HCT116 (cell line): Measurements from ENCODE around the gene LLGL2. TPM values are rescaled to one million over a fixed set of nuclear protein-coding genes. Genes with fewer than 3 reads are reported as not detected.

ENCODE experiments used
- ATAC-seq: fragments of 200-7000 bp; cut with Tn5 transposase; 2 replicates; pipeline ENCODE4 v1.9.1; 2020; ENCODE audit warnings: mild to moderate bottlenecking, moderate library complexity
- BruUV-seq: library from RNA; stranded (reverse); fragments of 400-500 nt; replicated peaks from 2 replicates; lab custom pipeline; 2021; lab: Mats Ljungman, UMichigan
- CTCF ChIA-PET: fragments of 300-600 bp; sonication (Branson Sonifier 250); formaldehyde crosslinking; loops from one replicate; lab custom pipeline; 2021; ENCODE audit warnings: antibody characterized with exemption; lab: Charles Lee
- POLR2A ChIA-PET: fragments of 300-600, 350-600 bp; sonication (Branson Sonifier 250); formaldehyde crosslinking; loops from one replicate; lab custom pipeline; 2021; ENCODE audit warnings: antibody characterized with exemption; lab: Charles Lee
- RAD21 ChIA-PET, 2 experiments: fragments of 300-600 bp; sonication (Branson Sonifier 250); formaldehyde crosslinking; loops; one replicate each; lab custom pipeline; 2023; ENCODE audit warnings: low total read pairs in 2 of 2; ENCODE audit not compliant: uncharacterized antibody in 2 of 2, unreplicated experiment in 2 of 2, low non-redundant PET in 1 of 2; lab: Charles Lee
- DNase-seq: peaks from one replicate; pipeline ENCODE4 v3.0.0-alpha.2; 2010; ENCODE audit warnings: low read depth, low spot score
- H2AFZ ChIP-seq: fragments of 200-600 bp; shearing (Covaris generic), sonication (generic); 2 replicates; pipeline ENCODE4 v1.6.1; 2017; ENCODE audit warnings: low read depth, mixed run types, mixed read lengths, antibody characterized with exemption, low read length; ENCODE audit not compliant: poor library complexity, severe bottlenecking
- H3K27ac ChIP-seq: 2 replicates; pipeline ENCODE4 v1.5.1; 2012; ENCODE audit warnings: low read depth, low read length
- H3K27me3 ChIP-seq: fragments of 200-600 bp; sonication (generic); 2 replicates; pipeline ENCODE4 v1.6.1; 2016; ENCODE audit warnings: mixed run types, low read length, mixed read lengths; ENCODE audit not compliant: insufficient read depth
- H3K36me3 ChIP-seq, 2 experiments: fragments of 200-500 bp in 1 of 2; fragments of 200-600 bp in 1 of 2; sonication (Bioruptor generic) in 1 of 2; sonication (generic) in 1 of 2; 2 replicates each; pipeline versions ENCODE4 v1.5.1 to v1.6.1; 2014 to 2016; ENCODE audit warnings: low read length in 2 of 2, inconsistent platforms in 1 of 2, mixed read lengths in 1 of 2, mixed run types in 1 of 2; ENCODE audit not compliant: insufficient read depth in 2 of 2, control insufficient read depth in 1 of 2
- H3K4me1 ChIP-seq, 2 experiments: fragments of 200-600 bp in 1 of 2; sonication (generic) in 1 of 2; 2 replicates each; pipeline versions ENCODE4 v1.5.1 to v1.6.1; 2012 to 2017; ENCODE audit warnings: low read length in 2 of 2, inconsistent platforms in 1 of 2, mild to moderate bottlenecking in 1 of 2, mixed read lengths in 1 of 2, mixed run types in 1 of 2, moderate library complexity in 1 of 2; ENCODE audit not compliant: insufficient read depth in 2 of 2, control insufficient read depth in 1 of 2
- H3K4me2 ChIP-seq: fragments of 200-600 bp; sonication (generic); 2 replicates; pipeline ENCODE4 v1.6.1; 2017; ENCODE audit warnings: mixed run types, low read length, mixed read lengths
- H3K4me3 ChIP-seq, 2 experiments: fragments of 200-600 bp in 1 of 2; sonication (generic) in 1 of 2; replicated peaks in 1 of 2; 2 replicates each; pipeline ENCODE4 v1.5.1; 2011 to 2016; ENCODE audit warnings: low read length in 2 of 2, control low read depth in 1 of 2, low read depth in 1 of 2, mild to moderate bottlenecking in 1 of 2, mixed read lengths in 1 of 2, mixed run types in 1 of 2
- H3K79me2 ChIP-seq: fragments of 200-600 bp; sonication (generic); 2 replicates; pipeline ENCODE4 v1.6.1; 2017; ENCODE audit warnings: mild to moderate bottlenecking, mixed run types, low read length, moderate library complexity, mixed read lengths; ENCODE audit not compliant: insufficient read depth
- H3K9ac ChIP-seq: fragments of 200-600 bp; sonication (generic); 2 replicates; pipeline ENCODE4 v1.6.1; 2016; ENCODE audit warnings: low read length, mixed read lengths
- H3K9me2 ChIP-seq: fragments of 200-600 bp; sonication (generic), shearing (Covaris generic); 2 replicates; pipeline ENCODE4 v1.6.1; 2017; ENCODE audit warnings: mixed run types, mild to moderate bottlenecking, moderate library complexity; ENCODE audit not compliant: insufficient read depth
- H3K9me3 ChIP-seq, 2 experiments: fragments of 200-500 bp in 1 of 2; fragments of 200-600 bp in 1 of 2; sonication (Bioruptor generic) in 1 of 2; sonication (generic) in 1 of 2; 2 replicates each; pipeline ENCODE4 v1.6.1; 2014 to 2017; ENCODE audit warnings: low read length in 2 of 2, mixed read lengths in 2 of 2, inconsistent platforms in 1 of 2, low read depth in 1 of 2, mild to moderate bottlenecking in 1 of 2, mixed run types in 1 of 2, moderate library complexity in 1 of 2; ENCODE audit not compliant: control insufficient read depth in 1 of 2, insufficient read depth in 1 of 2
- H4K20me1 ChIP-seq: fragments of 200-600 bp; sonication (generic), shearing (Covaris generic); 2 replicates; pipeline ENCODE4 v1.6.1; 2017; ENCODE audit warnings: mixed run types, mild to moderate bottlenecking, moderate library complexity; ENCODE audit not compliant: insufficient read depth
- CBX3 ChIP-seq: IDR thresholded peaks from 2 replicates; pipeline ENCODE4 v1.6.1; 2012; ENCODE audit warnings: low read depth
- CEBPB ChIP-seq: IDR thresholded peaks from 2 replicates; pipeline ENCODE4 v1.6.1; 2012; ENCODE audit warnings: low read depth
- EGR1 ChIP-seq: IDR thresholded peaks from 2 replicates; pipeline ENCODE4 v1.6.1; 2012; ENCODE audit warnings: low read depth
- ELF1 ChIP-seq: IDR thresholded peaks from 2 replicates; pipeline ENCODE4 v1.6.1; 2012; ENCODE audit warnings: low read depth, borderline replicate concordance
- EZH2 ChIP-seq: fragments of 200-600 bp; sonication (generic); IDR thresholded peaks from 2 replicates; pipeline ENCODE4 v1.6.1; 2017; ENCODE audit warnings: antibody characterized with exemption, mixed run types
- EZH2phosphoT487 ChIP-seq: fragments of 200-600 bp; IDR thresholded peaks from 2 replicates; pipeline ENCODE4 v1.6.1; 2018; ENCODE audit warnings: antibody characterized with exemption, borderline replicate concordance
- FOSL1 ChIP-seq: IDR thresholded peaks from 2 replicates; pipeline ENCODE4 v1.6.1; 2012; ENCODE audit warnings: low read depth
- POLR2A ChIP-seq: IDR thresholded peaks from 2 replicates; pipeline ENCODE4 v1.7.0; 2011; ENCODE audit warnings: borderline replicate concordance; ENCODE audit not compliant: insufficient read depth, insufficient read length; ENCODE audit errors: extremely low read depth
- SIN3A ChIP-seq: IDR thresholded peaks from 2 replicates; pipeline ENCODE4 v1.6.1; 2012; ENCODE audit warnings: low read depth
- SP1 ChIP-seq: IDR thresholded peaks from 2 replicates; pipeline ENCODE4 v1.6.1; 2012; ENCODE audit warnings: low read depth
- SRF ChIP-seq: IDR thresholded peaks from 2 replicates; pipeline ENCODE4 v1.6.1; 2012; ENCODE audit warnings: low read depth
- YY1 ChIP-seq: IDR thresholded peaks from 2 replicates; pipeline ENCODE4 v1.6.1; 2011; ENCODE audit warnings: low read length, low read depth, moderate library complexity, mild to moderate bottlenecking; ENCODE audit not compliant: insufficient replicate concordance; ENCODE audit errors: extremely low read depth
- ZFX ChIP-seq: fragments of 450-650 bp; IDR thresholded peaks from 2 replicates; pipeline ENCODE4 v1.6.1; 2017
- ZNF274 ChIP-seq: fragments of 200-500 bp; sonication (Bioruptor generic); IDR thresholded peaks from 2 replicates; pipeline ENCODE4 v1.6.1; 2014; ENCODE audit warnings: mild to moderate bottlenecking, low read depth, low read length, inconsistent platforms
- intact Hi-C: fragments of 100-400 bp; cut with micrococcal nuclease; formaldehyde crosslinking; loops from 2 replicates; pipeline ENCODE4 v1.10.0; 2022
- total RNA-seq: library from RNA; stranded (reverse); gene quantifications from one replicate; pipeline ENCODE4 v1.2.1, GENCODE V29; 2021; ENCODE audit not compliant: unreplicated experiment
- TF ChIP-seq, protein P1 (sequence below): IDR thresholded peaks from 2 replicates; pipeline ENCODE4 v1.6.1; 2012
- TF ChIP-seq, protein P2 (sequence below): IDR thresholded peaks from 2 replicates; pipeline ENCODE4 v1.6.1; 2012
- TF ChIP-seq, protein P3 (sequence below): IDR thresholded peaks from 2 replicates; pipeline ENCODE4 v1.6.1; 2012; ENCODE audit warnings: low read depth
- TF ChIP-seq, protein P4 (sequence below), 3 experiments: fragments of 200-600 bp in 1 of 3; sonication (generic) in 1 of 3; IDR thresholded peaks in 2 of 3; conservative IDR thresholded peaks in 1 of 3; 2 replicates each; pipeline ENCODE4 v1.5.1; 2012 to 2017; ENCODE audit warnings: low read depth in 2 of 3, low read length in 2 of 3, antibody characterized with exemption in 1 of 3, borderline replicate concordance in 1 of 3, control low read depth in 1 of 3, mild to moderate bottlenecking in 1 of 3, mixed read lengths in 1 of 3, mixed run types in 1 of 3, moderate library complexity in 1 of 3; ENCODE audit not compliant: insufficient read depth in 1 of 3
- TF ChIP-seq, protein P5 (sequence below): IDR thresholded peaks from 2 replicates; pipeline ENCODE4 v1.6.1; 2011; ENCODE audit warnings: mild to moderate bottlenecking, low read length, moderate library complexity; ENCODE audit not compliant: insufficient replicate concordance; ENCODE audit errors: extremely low read depth

LLGL2 gene
- total RNA-seq, 1 experiment from 2014 or later, result 209 TPM

DNA sequence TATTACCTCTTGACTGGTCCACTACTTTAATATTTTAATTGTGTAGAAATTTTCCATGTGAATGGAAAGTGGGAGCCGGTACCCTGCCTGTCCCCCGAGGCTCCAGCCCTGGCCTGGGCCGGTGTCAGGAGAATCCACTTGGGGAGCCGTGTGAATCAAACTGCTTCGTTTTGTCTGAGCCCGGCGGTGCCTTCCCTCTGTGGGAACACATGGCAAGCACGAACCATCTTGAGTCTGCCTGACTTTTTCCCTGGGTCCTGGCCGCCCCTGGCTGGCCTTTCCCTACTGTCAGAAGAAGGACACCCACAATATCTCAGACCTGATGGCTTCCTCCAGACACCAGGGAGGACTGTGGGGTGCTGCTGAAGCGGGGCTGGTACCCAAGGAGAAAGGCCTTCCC lies 49.7 kb downstream of the LLGL2 start:
- Histone ChIP-seq H4K20me1 (no peaks in the 10 kb centered on the region), H3K9me2 (no peaks in the 10 kb centered on the region), H3K27ac (no peak overlapping the region), H3K4me1 (peaks cover 9% of the 10 kb centered on the region in 2 experiments; a peak in 2 of 4 replicates), H3K79me2 (no peaks in the 10 kb centered on the region), H3K4me3 (no peak overlapping the region), H3K4me2 (no peak overlapping the region), H3K9me3 (no peaks in the 10 kb centered on the region), H3K27me3 (no peaks in the 10 kb centered on the region), H3K36me3 (peaks cover 0 to 8% of the 10 kb centered on the region in 2 experiments; a peak in 1 of 4 replicates), H2AFZ (no peak overlapping the region), H3K9ac (no peak overlapping the region)
- TF ChIP-seq SRF (no peak), EZH2phosphoT487 (no peak), CBX3 (no peak), ZFX (no peak), ELF1 (no peak), EZH2 (no peak), SIN3A (no peak), CEBPB (no peak), FOSL1 (no peak), SP1 (no peak), YY1 (no peak), POLR2A (no peak), EGR1 (no peak), ZNF274 (no peak)
- TF ChIP-seq, protein P1, sequence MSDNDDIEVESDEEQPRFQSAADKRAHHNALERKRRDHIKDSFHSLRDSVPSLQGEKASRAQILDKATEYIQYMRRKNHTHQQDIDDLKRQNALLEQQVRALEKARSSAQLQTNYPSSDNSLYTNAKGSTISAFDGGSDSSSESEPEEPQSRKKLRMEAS, result no peak
- TF ChIP-seq, protein P2, sequence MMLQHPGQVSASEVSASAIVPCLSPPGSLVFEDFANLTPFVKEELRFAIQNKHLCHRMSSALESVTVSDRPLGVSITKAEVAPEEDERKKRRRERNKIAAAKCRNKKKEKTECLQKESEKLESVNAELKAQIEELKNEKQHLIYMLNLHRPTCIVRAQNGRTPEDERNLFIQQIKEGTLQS, result no peak
- TF ChIP-seq, protein P3, sequence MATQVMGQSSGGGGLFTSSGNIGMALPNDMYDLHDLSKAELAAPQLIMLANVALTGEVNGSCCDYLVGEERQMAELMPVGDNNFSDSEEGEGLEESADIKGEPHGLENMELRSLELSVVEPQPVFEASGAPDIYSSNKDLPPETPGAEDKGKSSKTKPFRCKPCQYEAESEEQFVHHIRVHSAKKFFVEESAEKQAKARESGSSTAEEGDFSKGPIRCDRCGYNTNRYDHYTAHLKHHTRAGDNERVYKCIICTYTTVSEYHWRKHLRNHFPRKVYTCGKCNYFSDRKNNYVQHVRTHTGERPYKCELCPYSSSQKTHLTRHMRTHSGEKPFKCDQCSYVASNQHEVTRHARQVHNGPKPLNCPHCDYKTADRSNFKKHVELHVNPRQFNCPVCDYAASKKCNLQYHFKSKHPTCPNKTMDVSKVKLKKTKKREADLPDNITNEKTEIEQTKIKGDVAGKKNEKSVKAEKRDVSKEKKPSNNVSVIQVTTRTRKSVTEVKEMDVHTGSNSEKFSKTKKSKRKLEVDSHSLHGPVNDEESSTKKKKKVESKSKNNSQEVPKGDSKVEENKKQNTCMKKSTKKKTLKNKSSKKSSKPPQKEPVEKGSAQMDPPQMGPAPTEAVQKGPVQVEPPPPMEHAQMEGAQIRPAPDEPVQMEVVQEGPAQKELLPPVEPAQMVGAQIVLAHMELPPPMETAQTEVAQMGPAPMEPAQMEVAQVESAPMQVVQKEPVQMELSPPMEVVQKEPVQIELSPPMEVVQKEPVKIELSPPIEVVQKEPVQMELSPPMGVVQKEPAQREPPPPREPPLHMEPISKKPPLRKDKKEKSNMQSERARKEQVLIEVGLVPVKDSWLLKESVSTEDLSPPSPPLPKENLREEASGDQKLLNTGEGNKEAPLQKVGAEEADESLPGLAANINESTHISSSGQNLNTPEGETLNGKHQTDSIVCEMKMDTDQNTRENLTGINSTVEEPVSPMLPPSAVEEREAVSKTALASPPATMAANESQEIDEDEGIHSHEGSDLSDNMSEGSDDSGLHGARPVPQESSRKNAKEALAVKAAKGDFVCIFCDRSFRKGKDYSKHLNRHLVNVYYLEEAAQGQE, result no peak
- TF ChIP-seq, protein P4, sequence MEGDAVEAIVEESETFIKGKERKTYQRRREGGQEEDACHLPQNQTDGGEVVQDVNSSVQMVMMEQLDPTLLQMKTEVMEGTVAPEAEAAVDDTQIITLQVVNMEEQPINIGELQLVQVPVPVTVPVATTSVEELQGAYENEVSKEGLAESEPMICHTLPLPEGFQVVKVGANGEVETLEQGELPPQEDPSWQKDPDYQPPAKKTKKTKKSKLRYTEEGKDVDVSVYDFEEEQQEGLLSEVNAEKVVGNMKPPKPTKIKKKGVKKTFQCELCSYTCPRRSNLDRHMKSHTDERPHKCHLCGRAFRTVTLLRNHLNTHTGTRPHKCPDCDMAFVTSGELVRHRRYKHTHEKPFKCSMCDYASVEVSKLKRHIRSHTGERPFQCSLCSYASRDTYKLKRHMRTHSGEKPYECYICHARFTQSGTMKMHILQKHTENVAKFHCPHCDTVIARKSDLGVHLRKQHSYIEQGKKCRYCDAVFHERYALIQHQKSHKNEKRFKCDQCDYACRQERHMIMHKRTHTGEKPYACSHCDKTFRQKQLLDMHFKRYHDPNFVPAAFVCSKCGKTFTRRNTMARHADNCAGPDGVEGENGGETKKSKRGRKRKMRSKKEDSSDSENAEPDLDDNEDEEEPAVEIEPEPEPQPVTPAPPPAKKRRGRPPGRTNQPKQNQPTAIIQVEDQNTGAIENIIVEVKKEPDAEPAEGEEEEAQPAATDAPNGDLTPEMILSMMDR (IDR thresholded peaks at IDR 0.05 in 2 of 3, conservative IDR thresholded peaks at IDR 0.05 in 1 of 3; ENCODE audit: borderline replicate concordance in 1 of 3, insufficient read depth in 1 of 3, low read depth in 2 of 3, low read length in 2 of 3), result no peak
- TF ChIP-seq, protein P5, sequence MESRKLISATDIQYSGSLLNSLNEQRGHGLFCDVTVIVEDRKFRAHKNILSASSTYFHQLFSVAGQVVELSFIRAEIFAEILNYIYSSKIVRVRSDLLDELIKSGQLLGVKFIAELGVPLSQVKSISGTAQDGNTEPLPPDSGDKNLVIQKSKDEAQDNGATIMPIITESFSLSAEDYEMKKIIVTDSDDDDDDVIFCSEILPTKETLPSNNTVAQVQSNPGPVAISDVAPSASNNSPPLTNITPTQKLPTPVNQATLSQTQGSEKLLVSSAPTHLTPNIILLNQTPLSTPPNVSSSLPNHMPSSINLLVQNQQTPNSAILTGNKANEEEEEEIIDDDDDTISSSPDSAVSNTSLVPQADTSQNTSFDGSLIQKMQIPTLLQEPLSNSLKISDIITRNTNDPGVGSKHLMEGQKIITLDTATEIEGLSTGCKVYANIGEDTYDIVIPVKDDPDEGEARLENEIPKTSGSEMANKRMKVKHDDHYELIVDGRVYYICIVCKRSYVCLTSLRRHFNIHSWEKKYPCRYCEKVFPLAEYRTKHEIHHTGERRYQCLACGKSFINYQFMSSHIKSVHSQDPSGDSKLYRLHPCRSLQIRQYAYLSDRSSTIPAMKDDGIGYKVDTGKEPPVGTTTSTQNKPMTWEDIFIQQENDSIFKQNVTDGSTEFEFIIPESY, result no peak
- ATAC-seq (no peak), DNase-seq (no peak)
- CTCF ChIA-PET, result no interaction called here
- RAD21 ChIA-PET, result no interaction called here
- intact Hi-C loops, result no loop called here
- BruUV-seq, result no TSS peak
- POLR2A ChIA-PET, result no interaction called here
